T-helper 2 cell treated with Interferon-gamma antibody and Interleukin-4, amounts not matched to agents 100 ng/mL and 5 ng/mL, for 36 hours (primary cell): ENCODE data around the gene TRPM8. TPM values are rescaled to one million over a fixed set of nuclear protein-coding genes. Genes with fewer than 3 reads are reported as not detected.

ENCODE experiments used
- intact Hi-C: fragments of 100-400 bp; cut with micrococcal nuclease; formaldehyde crosslinking; loops from one replicate; pipeline ENCODE4 v1.15.1; 2023
- total RNA-seq: library from RNA; stranded (reverse); gene quantifications from 2 replicates; pipeline ENCODE4 v1.2.3, GENCODE V29; 2022

Gene TRPM8
- total RNA-seq, 1 donor from 2014 or later: not detected

GRCh38 chr2:234033885-234034284 is 116.7 kb downstream of the TRPM8 start:
- intact Hi-C loops: no loop called here

GRCh38 chr2:234038076-234038802 is 121.1 kb downstream of the TRPM8 start:
- intact Hi-C loops: no loop called here

GRCh38 chr2:234044157-234044556 is 127.0 kb downstream of the TRPM8 start:
- intact Hi-C loops: no loop called here

GRCh38 chr2:234046521-234046920 is 129.3 kb downstream of the TRPM8 start:
- intact Hi-C loops: no loop called here

GRCh38 chr2:234047361-234047760 is 130.2 kb downstream of the TRPM8 start:
- intact Hi-C loops: no loop called here

- intact Hi-C loops: no loop called here
Observed at GRCh38 chr2:234048049-234048448, 130.9 kb downstream of the TRPM8 start.

GRCh38 chr2:234050455-234051135 is 133.4 kb downstream of the TRPM8 start, which contains the start of gene SPP2:
Gene SPP2 (plus strand): TSS chr2:234050702. CDS start chr2:234050787, 85 bp downstream.
- intact Hi-C loops: no loop called here

GRCh38 chr2:234051374-234052070 is 134.3 kb downstream of the TRPM8 start:
- intact Hi-C loops: no loop called here

GRCh38 chr2:234058881-234059280 is 141.7 kb downstream of the TRPM8 start:
- intact Hi-C loops: no loop called here

GRCh38 chr2:234060236-234060635 is 143.1 kb downstream of the TRPM8 start:
- intact Hi-C loops: no loop called here

- intact Hi-C loops: no loop called here
Observed at GRCh38 chr2:234061624-234062257, 144.6 kb downstream of the TRPM8 start.

- intact Hi-C loops: no loop called here
Observed at GRCh38 chr2:234066587-234066986, 149.4 kb downstream of the TRPM8 start.

Other genes with a start within 250 kb of the TRPM8 start
- gene UGT1A9, start 245.5 kb upstream of the TRPM8 start, total RNA-seq: not detected in 2 replicates
- gene UGT1A7, start 235.5 kb upstream of the TRPM8 start, total RNA-seq: not detected in 2 replicates
- gene UGT1A6, start 224.5 kb upstream of the TRPM8 start, total RNA-seq: not detected in 2 replicates
- not detected in 2 replicates for gene UGT1A5, start 204.5 kb upstream of the TRPM8 start, total RNA-seq
- gene UGT1A4, start 198.6 kb upstream of the TRPM8 start, total RNA-seq: not detected in 2 replicates
- gene UGT1A3, start 188.3 kb upstream of the TRPM8 start, total RNA-seq: not detected in 2 replicates
- gene UGT1A1, start 157.1 kb upstream of the TRPM8 start, total RNA-seq: not detected in 2 replicates
- not detected in 2 replicates for gene MROH2A, start 139.0 kb upstream of the TRPM8 start, total RNA-seq
- 79.4 and 80.0 TPM in 2 replicates for gene HJURP, start 62.8 kb upstream of the TRPM8 start, total RNA-seq
- not detected in 2 replicates for gene SPP2, start 133.3 kb downstream of the TRPM8 start, total RNA-seq